Ramos (cell line): ENCODE results near the gene LAMA4.

Experiments used
- in situ Hi-C: fragments of 300-500 bp; cut with MboI; formaldehyde crosslinking; loops from one replicate; pipeline ENCODE4 v1.14.3; 2022; ENCODE audit warnings: low sequenced_read_pairs; ENCODE audit not compliant: unreplicated experiment

Gene LAMA4

DNA sequence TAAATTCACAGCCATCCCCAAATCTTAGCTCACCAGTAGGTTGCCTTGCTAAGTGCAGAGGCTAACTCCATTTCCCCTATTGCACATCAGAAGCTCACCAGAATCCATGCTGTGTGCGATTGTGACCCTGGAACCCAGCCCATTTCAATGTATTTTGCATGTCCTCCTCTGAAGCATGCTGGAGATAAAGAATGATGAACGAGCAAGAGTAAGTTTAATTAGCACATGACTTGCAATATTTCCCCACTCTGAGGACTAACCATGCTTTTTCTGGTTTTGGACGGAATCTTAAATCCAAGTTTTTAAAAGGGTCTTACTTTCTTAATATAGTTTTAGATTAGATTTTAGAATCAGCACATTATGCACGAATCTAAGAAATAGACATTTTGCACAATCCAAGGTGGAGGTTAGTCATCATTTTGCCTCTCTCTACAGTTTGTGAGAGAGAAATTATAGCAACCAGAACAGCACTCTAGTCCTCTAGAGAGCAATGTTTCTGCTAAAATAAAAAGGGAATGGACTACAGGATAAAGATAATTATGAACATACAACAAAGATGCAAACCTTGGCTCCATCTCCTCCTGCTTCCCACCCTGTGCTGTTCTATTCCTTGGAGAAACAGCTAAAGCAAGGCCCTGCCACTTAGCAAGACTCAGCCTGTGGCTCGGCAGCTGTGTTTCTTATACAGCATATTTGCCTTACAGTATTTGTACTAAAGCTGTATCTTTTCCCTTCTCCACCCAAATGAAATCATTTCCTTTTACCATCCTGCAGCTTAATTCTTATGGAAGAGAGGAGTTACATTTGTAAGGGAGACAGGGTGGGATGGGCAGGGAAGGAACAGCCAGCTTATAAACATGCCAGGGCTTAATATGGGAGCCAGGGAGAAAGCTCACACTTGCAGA is 24.9 kb upstream of the LAMA4 start:
- in situ Hi-C loops = no loop called here

DNA sequence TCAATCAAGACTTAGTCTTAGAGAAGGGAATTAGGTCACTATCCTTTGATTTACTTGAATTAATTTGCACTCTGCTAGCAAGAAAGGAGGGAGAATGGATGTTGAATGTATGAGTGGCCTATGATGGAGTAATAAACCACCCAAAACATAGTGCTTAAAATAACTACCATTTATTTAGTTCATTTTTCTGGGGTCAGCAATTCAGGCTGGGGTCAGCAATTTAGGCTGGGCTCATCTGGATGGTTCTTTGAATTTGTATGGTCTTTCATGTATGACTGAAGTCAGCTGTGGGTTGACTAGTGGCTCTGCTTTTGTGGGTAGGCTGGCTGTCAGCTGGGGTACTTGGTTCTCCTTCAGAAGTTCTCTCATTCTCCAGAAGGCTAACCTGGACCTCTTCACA is 21.0 kb upstream of the LAMA4 start:
- in situ Hi-C loops = no loop called here

DNA sequence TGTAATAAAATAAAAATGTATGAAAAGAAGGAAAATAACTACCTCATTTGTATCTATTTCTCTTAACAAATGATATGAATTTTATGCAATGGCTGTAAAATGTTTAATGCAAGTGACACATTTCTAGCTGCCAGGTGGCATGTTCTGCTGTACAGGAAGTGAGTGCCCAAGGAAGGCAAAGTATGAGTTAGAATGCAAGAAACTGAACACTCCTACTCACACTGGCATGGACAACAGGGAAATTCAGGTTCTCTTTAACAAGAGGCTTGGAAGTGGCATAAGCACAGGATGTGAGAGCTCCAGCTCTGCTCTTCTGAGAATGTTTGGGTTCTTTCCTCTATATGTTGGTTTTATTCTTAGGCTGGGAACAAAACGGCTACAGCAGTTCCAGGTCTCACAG is 20.4 kb upstream of the LAMA4 start:
- in situ Hi-C loops = no loop called here

DNA sequence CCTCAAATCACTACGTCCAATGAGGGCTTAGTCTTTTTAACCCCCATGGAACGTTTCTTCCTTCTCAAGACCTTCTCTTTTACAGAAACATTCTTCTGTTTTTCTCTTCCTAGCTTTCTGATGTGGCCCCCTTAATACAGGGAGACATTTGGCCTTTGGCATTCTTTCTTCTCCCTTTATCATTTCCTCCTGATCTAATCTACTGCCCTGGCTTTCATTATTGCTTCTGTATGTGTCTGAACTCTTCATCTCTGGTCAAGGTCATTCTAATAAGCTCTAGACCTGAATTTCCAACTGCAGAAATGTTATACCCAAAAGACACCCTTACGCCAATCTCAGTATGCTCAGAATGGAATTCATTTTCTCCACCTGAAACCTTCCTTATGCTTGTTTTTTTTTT is 18.4 kb upstream of the LAMA4 start:
- in situ Hi-C loops = no loop called here

DNA sequence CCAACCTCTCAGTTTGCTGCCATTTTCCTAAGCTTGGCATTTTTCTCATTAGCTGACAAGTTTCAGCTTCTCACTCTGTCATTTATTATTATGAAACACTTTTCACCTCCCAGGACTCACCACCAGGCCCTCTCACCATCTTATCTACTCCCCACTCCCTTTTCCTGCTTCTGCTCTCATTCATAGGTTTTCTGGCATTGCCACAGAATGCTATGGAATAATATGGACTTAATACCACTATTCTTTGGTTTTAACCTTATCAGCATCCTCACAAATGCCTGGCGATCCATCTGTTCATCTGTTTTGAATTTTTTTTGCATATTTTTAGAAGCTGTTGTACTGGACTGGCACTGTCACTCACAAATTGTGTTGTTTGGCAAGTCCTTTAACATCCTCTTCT is 16.4 kb upstream of the LAMA4 start:
- in situ Hi-C loops = no loop called here

DNA sequence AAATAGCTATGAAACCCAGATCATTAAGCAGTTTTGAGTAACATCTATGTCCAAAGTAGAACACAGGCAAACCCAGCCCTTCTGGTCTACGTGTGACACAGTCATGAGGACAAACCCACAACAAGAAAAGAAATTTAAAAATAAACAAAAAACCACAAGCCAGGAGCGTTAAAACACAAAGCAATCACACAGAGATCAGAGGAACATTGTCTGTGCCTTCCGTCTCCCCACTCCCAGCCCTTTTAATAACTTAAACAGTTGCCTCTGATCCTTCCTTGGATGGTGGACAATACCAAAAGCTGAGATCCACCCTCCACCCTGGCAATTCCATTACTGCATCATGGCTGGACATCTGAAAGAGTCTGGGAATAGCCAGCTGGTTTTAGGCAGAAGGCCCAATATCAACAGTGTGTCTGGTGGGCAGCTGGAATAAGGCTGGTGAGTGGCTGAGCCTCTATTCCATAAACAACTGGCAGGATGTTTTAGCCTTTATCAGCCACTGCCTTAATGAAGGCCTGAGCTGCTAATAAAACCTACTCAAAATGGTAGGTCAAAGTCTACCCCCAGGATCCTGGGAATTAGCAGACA is 15.7 kb upstream of the LAMA4 start:
- in situ Hi-C loops = no loop called here

DNA sequence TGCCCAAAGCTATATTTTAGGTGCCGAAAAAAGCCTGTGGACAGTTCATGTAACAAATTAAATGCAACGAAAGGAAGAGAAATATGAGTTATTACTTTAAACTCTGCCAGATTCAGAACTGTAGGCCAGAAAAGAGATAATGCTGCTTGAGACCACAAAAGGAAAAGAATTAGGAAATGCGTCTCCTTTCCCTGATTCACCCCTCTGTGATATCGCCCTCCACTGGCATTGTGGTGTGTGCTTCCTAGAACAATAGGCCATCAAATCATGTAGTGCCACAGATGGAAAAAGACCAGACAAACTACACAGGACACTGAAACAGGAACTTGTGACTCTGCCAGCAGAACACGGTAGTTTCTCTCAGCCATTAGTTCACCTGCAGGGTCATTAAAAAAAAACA is 14.7 kb upstream of the LAMA4 start:
- in situ Hi-C loops = no loop called here

DNA sequence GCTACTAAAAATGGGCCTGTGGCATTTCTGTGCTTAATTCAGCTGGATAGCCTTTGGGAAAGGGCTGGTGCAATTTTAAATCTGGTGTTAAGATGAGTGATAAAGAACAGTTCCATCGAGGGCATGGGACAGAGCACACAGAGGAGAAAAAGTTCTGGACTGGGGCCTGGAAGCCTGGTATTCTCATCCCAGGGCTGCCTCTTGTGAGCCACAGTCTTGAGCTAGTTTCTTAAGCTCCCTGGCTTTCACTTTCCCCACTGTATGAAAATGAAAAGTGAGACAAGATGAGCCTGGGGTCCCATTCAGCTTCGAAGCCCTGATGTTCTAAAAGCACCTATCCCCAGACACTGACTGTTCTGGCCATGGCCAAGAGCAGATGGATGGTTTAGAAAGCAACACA is 14.3 kb upstream of the LAMA4 start:
- in situ Hi-C loops = no loop called here

DNA sequence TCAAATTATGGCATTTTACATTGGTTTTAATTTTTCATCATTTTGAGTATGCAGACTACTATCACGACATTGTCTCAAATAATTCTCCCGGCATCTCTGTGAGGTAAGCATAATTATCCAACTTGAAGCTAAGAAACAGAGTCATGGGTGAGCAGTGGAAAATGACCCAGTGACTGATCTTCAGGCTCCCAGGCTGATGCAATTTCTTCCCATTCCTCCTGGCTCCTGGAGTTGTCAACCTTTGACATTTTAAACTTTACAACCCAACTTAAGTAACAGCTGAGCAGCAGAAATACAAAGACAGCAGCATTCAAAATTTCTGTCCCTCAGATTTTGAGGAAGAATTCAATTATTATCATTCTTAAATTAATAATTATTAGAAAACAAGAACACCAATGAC is 13.7 kb upstream of the LAMA4 start:
- in situ Hi-C loops = no loop called here

DNA sequence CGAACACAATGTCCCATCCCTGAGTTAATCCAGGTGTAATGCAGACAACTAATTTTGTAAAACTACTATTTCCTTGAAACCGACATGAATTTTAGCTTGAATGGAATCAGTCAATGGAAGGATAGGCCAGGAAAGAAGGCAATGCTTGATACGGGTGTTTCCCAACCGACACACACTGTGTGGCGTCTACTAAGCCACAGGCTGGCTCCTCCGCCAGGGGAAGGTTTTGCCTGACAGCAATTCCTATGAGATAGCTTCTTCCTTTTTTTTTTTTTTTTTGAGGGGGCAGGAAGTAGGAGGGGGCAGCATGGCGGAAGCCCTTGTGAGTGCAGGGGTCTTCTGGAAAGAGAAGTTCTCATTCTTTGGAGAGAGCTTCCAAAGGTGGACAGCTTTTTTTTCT is 12.0 kb upstream of the LAMA4 start:
- in situ Hi-C loops = no loop called here

DNA sequence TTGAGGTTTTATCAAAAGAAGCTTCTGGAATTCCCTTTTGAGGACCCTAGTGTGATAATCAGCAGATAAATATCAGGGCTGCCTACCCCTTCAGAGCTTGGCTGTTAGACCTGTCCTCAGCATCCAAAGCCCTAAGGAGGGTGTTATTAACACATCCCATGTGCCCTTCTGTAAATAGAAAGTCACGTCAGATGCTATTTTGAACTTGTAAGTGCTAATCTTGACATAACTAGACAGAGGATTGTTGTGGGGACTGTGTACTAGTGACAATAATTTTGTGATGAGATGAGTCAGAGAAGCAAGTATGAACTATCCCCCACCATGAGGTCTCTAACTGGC is 4.9 kb upstream of the LAMA4 start:
- in situ Hi-C loops = no loop called here

DNA sequence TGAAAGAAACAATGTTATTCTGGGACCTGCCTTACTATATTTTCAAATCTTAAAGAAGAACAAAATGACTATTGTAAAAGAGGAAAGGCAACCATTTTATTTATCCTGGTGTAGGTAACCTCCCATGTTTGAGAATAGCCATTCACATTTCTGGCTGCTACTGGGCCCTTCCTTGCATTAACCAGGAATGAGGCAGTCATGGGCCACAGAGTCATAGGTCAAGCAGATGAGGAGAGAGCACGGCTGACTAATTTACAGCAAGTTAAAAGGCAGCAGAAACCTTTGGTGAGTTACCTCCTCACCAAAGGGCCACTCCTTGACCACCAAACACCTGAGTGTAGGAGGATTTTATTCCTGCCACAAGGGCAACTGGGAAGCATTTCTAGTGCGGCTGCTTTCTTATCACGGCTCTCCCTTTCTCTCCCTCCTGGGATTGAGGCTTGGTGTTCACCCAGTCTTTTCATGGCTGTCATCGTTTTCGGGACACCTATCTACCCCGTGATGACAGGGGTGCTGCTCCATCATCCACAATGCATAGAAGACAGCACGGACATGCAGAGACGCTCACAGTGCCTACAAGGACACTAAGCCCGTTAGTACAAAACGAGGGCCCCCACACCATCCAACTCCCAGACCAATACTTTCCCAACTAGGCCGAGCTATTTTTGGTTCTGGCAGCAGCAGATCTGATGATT is 4.4 kb upstream of the LAMA4 start:
- in situ Hi-C loops = no loop called here

DNA sequence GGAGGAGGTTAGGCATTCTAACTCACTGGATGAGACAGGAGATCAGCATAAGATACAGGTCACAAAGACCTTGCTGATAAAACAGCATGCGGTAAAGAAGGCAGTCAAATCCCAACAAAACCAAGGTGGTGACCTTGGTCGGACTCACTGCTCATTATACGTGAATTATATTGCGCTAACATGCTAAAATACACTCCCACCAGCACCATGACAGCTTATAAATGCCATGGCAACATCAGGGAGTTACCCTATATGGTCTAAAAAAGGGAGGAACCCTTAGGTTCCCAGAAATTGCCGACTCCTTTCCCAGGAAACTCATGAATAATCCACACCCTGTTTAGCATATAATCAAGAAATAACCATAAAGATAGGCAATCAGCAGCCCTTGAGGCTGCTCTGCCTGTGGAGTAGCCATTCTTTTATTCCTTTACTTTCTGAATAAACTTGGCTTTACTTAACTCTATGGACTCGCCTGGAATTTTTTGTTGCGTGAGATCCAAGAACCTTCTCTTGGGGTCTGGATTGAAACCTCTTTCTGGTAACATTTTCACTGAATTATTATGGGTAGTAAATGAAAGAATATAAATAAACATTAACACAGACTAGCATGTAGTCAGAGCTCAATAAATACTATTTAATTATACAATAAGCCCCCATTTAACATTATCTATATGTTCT is 3.0 kb upstream of the LAMA4 start:
- in situ Hi-C loops = no loop called here

DNA sequence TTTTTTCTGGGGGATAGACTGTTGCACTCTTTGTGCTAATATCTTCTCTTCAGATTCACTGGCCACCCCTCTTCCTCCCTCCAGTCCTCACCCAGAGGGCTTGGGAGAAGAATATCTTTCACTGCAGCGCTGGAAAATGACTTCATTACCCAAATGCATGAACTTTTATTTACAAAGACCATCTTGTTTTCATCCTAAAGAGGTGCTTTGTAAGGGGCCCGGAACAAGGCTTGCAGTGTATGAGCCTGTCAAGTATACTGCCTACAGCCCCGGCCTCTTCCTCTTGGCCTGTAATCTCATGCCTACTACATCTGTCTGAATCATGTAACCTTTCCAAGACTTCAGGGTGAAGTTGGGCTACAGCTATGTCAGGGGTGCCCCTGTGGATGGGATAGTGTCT is 554 bp upstream of the LAMA4 start:
- in situ Hi-C loops = no loop called here

DNA sequence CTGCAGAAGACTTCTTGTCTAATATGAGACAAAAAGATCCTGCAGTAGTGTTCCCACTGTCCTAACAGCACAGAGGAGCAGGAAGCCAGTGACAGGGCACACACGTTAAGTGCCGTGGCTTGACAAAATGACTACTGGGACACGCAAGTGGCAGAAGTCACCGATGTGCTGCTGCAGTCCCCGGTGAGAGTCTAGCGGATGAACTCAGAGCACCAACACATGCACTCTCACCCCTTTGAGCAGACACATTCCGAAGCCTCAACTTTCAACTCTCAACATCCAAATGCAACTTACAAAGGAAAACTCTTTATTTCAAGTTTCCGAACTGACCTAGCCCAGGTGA is 898 bp downstream of the LAMA4 start:
- in situ Hi-C loops = no loop called here

DNA sequence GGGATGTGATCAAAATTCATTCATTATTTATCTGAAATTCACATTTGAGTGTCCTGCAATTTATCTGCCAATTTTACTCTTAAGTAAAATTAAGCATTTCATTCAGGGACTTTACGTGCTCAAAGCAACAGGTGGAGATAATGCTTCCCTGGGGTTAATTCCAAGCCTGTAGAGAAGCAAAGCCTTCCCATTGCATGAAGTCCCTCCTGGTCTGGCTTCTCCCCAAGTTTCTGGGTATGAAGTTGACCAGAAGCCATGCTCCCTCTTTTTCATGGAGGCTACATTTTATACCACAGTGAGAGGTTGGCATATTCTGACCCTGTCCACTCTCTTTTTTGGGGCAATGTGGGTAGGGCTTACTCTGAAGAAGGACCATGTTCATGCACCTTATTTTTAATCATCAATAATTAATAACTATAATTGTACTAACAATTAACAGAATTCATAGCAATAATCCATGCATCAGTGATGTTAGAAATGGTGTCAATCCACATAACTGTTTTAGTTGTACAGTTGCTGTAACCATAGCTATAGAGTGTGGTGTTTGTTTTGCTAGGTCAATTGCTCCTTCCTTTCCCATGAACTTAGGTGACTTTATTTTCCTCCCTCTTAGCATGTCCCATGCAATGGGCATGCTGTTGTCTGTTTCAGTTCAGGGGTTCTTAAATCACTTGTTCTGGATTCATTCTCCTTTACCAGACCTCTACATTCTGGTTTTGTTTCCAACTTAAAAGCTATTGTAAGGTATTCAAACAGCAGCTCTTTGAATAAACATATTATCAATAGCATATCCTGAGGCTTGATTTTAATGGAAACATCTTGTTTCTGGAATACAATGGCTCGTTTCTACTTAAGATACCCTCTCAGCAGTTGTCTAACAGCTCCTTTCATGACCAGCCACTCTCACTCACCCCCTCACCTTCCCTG is 1.5 kb downstream of the LAMA4 start:
- in situ Hi-C loops = no loop called here

DNA sequence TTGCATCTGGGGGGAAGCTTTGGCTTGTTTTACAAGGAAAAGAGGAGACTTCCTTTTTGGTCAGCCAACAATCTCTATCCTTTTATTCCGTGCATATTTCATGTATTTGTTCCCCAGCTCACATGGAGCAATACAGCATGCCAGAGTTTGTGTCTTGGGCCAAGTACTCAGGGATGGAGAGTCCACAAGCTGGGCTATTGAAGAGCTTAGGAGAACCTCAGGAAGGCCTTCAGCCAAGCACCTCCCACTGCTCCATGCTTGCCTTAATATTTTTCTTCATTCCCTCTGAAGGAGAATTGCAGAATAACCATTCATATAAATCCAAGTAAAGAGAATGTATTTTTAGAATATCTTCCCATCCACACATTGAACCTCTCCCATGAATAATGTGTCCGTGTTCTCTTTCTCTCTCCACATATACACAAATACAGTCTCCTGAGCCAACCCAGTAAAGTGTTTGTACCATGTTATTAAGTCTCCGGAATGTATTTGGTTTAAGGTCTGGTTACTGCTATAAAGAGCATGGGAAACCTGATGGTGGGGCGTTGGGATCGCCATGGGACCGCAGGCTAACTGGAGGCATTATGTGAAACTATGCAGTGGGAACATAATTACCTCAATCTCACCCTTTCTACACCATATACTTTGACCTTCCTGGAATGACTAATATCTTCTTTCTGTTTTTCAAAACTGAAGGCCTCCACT is 3.0 kb downstream of the LAMA4 start:
- in situ Hi-C loops = no loop called here

DNA sequence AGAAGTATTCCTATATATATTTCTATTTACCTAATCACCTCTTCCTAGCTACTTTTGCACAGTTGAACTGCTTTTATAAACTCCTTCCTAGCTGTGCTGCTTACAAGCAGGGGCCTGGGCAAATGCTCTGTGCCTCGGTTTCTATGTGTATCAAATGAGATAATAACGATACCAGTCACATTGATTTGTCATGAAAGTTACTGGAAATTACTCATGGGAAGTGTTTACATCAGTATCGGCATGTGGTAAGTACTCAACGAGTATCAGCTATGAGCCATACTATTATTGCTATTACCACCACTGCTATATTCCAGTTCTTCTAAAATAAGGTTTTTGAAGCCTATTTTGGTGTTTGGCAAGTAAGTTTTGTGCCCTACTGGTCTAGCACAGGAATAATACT is 4.9 kb downstream of the LAMA4 start:
- in situ Hi-C loops = no loop called here

DNA sequence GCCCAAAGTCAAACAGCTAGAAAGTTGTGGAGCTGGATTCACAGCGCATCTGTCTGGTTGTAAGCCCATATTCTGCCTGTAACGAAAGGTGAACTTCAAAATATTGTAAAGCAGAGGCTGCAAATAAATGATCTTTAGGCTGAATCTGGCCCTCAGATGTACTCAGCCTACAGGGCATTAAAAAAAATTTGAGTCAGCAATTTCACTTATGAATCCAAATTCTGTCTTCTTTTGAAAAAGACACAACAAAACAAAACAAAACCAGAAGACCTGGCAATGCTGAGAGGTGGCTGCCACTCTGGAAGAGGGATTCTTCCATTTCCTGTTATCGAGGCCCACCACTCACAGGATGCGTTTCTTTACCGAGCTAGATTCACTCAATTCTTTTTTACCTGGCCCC is 7.1 kb downstream of the LAMA4 start:
- in situ Hi-C loops = no loop called here
